Cardiac fibroblast (primary cell): ENCODE data around the gene DGKE.
A peak's percentile ranks its signal among the peaks of the same experiment; 100 is the strongest.

Experiments used
- DNase-seq, 2 donors: peaks; one replicate each; pipeline versions ENCODE4 v3.0.0 to v3.0.0-alpha.2; 2010; ENCODE audit warnings: low read depth in 2 of 2
- H3K4me3 ChIP-seq, 2 donors: replicated peaks in 1 of 2; 1 replicate in 1 of 2; 2 replicates in 1 of 2; pipeline ENCODE4 v1.5.1; 2011; ENCODE audit warnings: low read depth in 2 of 2, low read length in 2 of 2, mild to moderate bottlenecking in 2 of 2, moderate library complexity in 1 of 2
- CTCF ChIP-seq: IDR thresholded peaks from one replicate; pipeline ENCODE4 v1.5.1; 2011; ENCODE audit warnings: low read depth, mild to moderate bottlenecking, low read length, inconsistent platforms

DGKE gene

GRCh38 chr17:56884483-56885311 is 50.7 kb downstream of the DGKE start:
- no peak for DNase-seq
- H3K4me3 ChIP-seq: no peak overlapping the region
- TF ChIP-seq CTCF: no peak

GRCh38 chr17:56885312-56885657 is 51.3 kb downstream of the DGKE start:
- no peak for DNase-seq
- no peak for TF ChIP-seq CTCF
- no peak overlapping the region for H3K4me3 ChIP-seq

GRCh38 chr17:56886288-56886731 is 52.4 kb downstream of the DGKE start:
- no peak overlapping the region for H3K4me3 ChIP-seq
- TF ChIP-seq CTCF: no peak

GRCh38 chr17:56887105-56887504 is 53.2 kb downstream of the DGKE start:
- no peak overlapping the region for H3K4me3 ChIP-seq
- TF ChIP-seq CTCF: no peak
- no peak for DNase-seq

More at GRCh38 chr17:56886288-56886731, 52.4 kb downstream of the DGKE start:
- no peak for DNase-seq

GRCh38 chr17:56887552-56888467 is 53.9 kb downstream of the DGKE start:
- DNase-seq: peak in 1 of 2 donors; percentile 10
- no peak overlapping the region for H3K4me3 ChIP-seq

GRCh38 chr17:56890390-56890789 is 56.4 kb downstream of the DGKE start:
- no peak for TF ChIP-seq CTCF
- no peak for DNase-seq
- H3K4me3 ChIP-seq: no peak overlapping the region

More at GRCh38 chr17:56887552-56888467, 53.9 kb downstream of the DGKE start:
- TF ChIP-seq CTCF: no peak
